ENCODE measurements around the gene GADD45G.

GADD45G gene

DNA sequence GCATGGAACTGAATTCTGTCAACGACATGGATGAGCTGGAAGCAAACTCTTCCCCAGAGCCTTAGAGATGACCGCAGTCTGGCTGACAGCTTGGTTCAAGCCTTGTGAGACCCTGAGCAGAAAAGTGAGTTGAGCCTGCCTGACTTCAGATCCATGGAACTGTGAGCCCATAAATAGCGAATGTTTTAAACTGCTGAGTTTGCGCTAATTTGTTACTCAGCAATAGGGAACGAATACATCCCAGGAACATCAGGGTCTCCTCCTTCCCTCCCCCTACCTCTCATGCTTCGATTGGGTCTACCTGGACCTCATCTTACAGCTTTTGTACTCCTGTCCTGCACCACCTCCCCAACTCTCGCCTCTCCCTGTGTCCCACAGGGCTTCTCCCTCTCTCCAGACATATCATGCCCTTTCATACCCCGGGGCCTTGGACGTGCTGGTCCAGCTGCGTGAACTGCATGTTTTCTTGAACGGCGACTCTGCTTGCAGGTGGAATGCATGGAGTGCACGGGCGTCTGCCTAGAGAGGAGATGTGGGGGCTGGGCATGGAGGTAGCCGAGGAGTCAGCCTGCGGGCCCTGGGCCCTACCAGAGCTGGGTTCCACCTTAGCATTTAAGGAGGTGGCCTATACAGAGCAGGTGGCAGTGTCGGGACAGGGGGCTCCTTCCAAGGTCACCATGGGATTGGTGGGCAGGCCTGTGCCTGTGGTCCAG lies 7.9 kb downstream of the GADD45G start:
- H3K36me3 Mint-ChIP-seq (ENCODE audit: low read depth) = no peaks in the 10 kb centered on the region
- no peak overlapping the region for H3K4me3 Mint-ChIP-seq
- H3K9me3 Mint-ChIP-seq = no peaks in the 10 kb centered on the region
- H3K27ac Mint-ChIP-seq = no peak overlapping the region
- H3K27me3 Mint-ChIP-seq = peaks cover 6% of the 10 kb centered on the region
- H3K4me1 Mint-ChIP-seq (ENCODE audit: low read depth) = peaks cover 10% of the 10 kb centered on the region

DNA sequence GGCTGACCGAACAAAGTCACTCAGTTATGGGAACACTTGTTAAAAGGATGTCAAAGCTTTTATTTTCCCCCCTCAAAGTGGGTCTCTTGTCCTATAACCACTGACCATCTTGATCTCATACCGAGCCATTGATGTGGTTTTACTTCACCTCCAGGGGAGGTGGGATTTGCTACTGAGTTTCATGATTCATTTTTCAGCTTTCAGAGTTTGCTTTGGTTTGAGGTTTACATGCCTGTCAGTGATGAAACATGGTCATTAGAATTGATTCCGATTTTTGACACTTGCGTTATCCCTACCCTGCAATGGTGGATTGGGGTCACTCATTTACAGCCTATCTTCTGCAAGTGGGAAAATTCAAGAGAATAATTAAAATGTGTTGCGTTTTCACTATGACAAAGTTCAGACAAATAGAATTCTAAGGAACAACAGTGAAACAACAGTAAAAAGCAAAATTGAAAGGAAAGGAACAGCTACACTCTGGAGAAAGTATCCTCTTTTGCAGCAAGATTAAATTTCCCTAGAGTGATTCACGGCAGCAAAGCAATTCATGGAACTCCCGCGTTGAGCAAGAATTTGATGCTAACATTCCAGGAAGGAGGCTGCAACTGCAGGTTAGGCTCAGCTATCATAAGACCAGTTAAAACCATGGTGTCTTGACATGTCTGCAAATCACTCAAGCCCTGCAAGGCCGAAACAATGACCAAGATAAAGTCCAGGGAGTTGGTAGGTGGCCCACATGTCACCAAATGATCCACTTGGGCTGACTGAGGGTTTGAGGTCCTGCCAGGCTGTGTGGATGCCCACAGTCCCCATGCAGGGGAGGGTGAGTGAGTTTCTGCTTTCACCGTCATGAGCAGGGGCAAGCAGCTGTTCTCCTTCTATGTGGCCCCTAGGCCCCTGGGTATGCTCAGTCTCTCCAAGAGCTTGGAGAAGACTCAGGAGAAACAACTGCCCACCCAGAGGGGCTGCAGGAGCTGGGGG lies 9.4 kb downstream of the GADD45G start:
- H3K4me3 Mint-ChIP-seq = no peak overlapping the region
- H3K27ac Mint-ChIP-seq = no peak overlapping the region
- H3K27me3 Mint-ChIP-seq = peaks cover 4% of the 10 kb centered on the region
- no peaks in the 10 kb centered on the region for H3K9me3 Mint-ChIP-seq
- H3K4me1 Mint-ChIP-seq (ENCODE audit: low read depth) = peaks cover 10% of the 10 kb centered on the region
- no peaks in the 10 kb centered on the region for H3K36me3 Mint-ChIP-seq (ENCODE audit: low read depth)

DNA sequence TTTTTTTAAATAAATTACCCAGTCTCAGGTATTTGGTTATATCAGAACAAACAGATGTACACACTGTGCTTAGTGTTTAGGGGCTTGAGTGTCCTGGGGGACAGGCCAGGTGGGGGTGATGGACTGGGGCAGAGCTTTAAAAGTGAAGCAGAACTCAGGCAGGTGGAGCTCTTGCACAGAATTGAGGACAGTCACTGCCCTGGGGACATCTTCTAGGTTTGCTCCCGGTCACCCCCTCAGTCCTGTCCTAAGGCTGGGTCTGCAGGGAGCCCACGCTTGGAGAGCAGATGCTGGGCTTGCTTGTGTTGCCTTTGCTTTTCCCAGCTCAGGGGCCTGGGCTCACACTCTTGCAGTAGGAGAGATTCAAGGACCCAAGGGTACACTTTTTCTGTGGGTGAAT lies 10.8 kb downstream of the GADD45G start:
- peaks cover 10% of the 10 kb centered on the region for H3K4me1 Mint-ChIP-seq (ENCODE audit: low read depth)
- H3K4me3 Mint-ChIP-seq = no peak overlapping the region
- H3K27ac Mint-ChIP-seq = no peak overlapping the region
- no peaks in the 10 kb centered on the region for H3K36me3 Mint-ChIP-seq (ENCODE audit: low read depth)
- no peaks in the 10 kb centered on the region for H3K27me3 Mint-ChIP-seq
- no peaks in the 10 kb centered on the region for H3K9me3 Mint-ChIP-seq

DNA sequence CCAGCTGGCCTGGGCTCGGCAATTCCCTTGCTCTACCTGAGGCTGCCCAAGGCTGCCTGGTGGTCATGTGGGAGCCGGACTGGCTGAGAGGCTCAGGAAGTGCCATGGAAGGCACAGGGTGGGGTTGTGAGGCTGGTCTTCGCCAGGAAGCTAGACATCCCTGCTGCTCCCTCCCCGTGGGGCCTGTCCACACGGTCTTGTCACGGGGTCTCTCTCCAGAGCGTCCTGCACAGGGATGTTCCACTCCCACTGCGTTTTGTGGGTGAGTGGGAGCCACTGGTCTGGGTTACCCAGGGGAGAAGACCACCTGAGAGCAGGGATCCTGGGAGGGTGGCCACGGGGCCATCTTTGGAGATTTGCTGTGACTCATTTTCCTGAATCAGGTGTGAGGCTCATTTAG lies 11.6 kb downstream of the GADD45G start:
- Mint-ChIP-seq H3K36me3 (ENCODE audit: low read depth) (no peaks in the 10 kb centered on the region), H3K4me3 (no peak overlapping the region), H3K9me3 (no peaks in the 10 kb centered on the region), H3K27ac (no peak overlapping the region), H3K4me1 (ENCODE audit: low read depth) (peaks cover 10% of the 10 kb centered on the region), H3K27me3 (no peaks in the 10 kb centered on the region)

DNA sequence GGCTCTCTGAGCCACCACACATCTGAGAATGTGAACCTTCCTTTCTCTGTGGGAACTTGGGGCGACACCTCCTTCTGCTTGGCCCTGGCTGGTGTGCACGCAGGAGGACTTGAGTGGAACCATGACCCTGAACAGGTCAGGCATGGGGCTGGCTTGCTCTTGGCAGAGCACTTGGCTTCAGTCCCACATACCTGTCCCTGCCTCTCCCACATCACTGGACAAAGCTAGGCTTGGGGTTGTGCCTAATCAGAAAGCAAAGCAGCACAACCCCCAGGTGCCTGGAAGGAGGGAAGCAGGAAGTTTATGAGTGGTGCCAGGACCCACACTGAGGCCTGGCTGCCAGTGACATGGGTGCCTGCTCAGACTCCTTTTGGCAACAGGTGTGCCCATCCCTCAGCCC lies 13.2 kb downstream of the GADD45G start:
- Mint-ChIP-seq H3K36me3 (ENCODE audit: low read depth) (no peaks in the 10 kb centered on the region), H3K4me1 (ENCODE audit: low read depth) (peaks cover 10% of the 10 kb centered on the region), H3K27me3 (no peaks in the 10 kb centered on the region), H3K27ac (no peak overlapping the region), H3K9me3 (no peaks in the 10 kb centered on the region), H3K4me3 (no peak overlapping the region)

DNA sequence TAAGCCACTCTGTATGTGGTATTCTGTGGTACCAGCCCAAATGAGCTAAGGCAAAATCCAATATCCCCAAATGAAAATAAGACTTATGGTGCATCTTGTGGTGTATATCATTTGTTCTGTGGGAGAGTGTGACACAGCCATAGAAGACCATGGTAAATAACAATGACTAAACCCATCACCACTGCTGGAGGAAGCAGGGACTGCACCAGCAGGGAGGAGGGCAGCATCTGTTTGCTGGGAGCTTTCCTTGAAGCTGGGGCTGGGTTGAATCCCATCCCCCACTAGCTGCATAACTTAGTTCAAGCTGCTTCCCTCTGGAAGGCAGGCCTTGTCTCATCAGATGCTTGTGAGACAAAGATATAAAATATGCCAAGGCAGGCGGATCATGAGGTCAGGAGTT lies 14.2 kb downstream of the GADD45G start:
- H3K36me3 Mint-ChIP-seq (ENCODE audit: low read depth) = no peaks in the 10 kb centered on the region
- H3K27me3 Mint-ChIP-seq = no peaks in the 10 kb centered on the region
- H3K4me1 Mint-ChIP-seq (ENCODE audit: low read depth) = peaks cover 2% of the 10 kb centered on the region
- no peaks in the 10 kb centered on the region for H3K9me3 Mint-ChIP-seq
- H3K4me3 Mint-ChIP-seq = no peak overlapping the region
- no peak overlapping the region for H3K27ac Mint-ChIP-seq

DNA sequence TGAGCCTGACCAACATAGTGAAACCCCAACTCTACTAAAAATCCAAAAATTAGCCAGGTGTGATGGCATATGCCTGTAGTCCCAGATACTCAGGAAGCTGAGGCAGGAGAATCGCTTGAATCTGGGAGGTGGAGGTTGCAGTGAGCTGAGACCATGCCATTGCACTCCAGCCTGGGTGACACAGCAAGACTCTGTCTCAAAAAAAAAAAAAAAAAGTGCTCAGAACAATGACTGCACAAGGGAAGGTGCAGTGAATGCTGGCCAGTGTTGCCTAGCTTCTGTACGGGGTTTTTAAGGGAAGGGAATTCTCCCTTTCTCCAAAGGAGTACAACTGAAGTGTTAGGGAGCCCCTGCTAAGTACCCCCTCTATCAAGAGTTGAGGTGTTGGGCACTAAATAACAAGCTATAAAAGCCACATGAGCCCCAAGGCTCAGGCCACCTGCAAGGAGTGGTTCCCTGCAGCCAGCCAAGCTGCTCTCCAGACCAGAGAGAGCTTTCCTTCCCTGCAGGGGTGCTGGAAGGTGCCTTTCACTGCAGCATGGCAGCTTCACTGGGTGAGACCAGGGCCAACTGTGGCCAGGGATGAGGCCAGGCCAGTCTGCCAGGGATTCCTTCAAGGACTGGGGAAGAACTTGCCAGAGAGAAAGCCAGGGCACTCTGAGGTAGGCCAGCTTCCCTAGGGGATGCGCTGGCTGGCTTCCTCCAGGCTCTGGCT lies 14.8 kb downstream of the GADD45G start:
- no peaks in the 10 kb centered on the region for H3K4me1 Mint-ChIP-seq (ENCODE audit: low read depth)
- no peak overlapping the region for H3K27ac Mint-ChIP-seq
- no peaks in the 10 kb centered on the region for H3K36me3 Mint-ChIP-seq (ENCODE audit: low read depth)
- H3K9me3 Mint-ChIP-seq = no peaks in the 10 kb centered on the region
- no peak overlapping the region for H3K4me3 Mint-ChIP-seq
- no peaks in the 10 kb centered on the region for H3K27me3 Mint-ChIP-seq

DNA sequence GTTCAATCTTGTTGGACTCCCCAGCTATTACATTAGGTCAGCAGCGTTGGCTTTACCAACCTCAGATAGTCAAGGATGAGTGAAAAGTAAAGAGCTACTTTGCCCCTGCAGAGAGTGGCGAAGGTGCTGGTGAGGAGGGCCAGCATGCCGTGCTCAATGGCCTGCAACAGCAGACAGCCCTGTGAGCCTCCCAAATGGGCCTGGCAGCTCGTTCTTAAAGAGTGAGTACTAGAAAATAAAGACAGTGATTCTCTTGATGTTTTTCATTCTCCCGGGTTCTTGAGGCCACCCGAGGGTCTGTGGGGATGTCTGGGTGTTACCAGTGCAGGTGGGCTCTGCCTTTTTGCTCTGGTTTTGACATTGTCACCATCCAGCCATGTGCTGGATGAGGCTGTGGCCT lies 16.2 kb downstream of the GADD45G start:
- Mint-ChIP-seq H3K27ac (no peak overlapping the region), H3K36me3 (ENCODE audit: low read depth) (no peaks in the 10 kb centered on the region), H3K4me1 (ENCODE audit: low read depth) (no peaks in the 10 kb centered on the region)

DNA sequence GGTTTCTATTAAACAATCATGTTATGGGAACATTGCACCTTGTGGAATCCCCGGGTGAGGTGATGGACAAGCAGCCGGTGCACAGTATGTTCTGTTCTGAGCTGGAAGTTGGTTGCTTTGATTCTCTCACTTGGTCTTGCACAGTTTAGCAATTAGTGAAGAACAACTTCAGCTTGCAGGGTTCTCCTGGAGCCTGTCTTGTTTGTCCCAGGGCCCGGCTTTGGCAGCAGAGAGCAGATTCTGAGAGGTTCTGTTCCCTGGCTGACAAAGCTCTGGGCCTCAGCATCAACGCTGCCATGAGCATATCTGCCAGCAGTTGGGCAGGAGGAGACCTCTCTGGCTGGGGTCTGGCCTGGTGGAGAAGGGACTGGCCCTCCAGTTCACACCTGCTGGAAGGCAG lies 16.9 kb downstream of the GADD45G start:
- no peaks in the 10 kb centered on the region for H3K36me3 Mint-ChIP-seq (ENCODE audit: low read depth)
- H3K4me1 Mint-ChIP-seq (ENCODE audit: low read depth) = no peaks in the 10 kb centered on the region
- H3K27ac Mint-ChIP-seq = no peak overlapping the region
- no peaks in the 10 kb centered on the region for H3K9me3 Mint-ChIP-seq
- no peaks in the 10 kb centered on the region for H3K27me3 Mint-ChIP-seq
- H3K4me3 Mint-ChIP-seq = no peak overlapping the region

More for the DNA sequence above, 16.2 kb downstream of the GADD45G start:
- H3K4me3 Mint-ChIP-seq = no peak overlapping the region
- no peaks in the 10 kb centered on the region for H3K27me3 Mint-ChIP-seq
- no peaks in the 10 kb centered on the region for H3K9me3 Mint-ChIP-seq

DNA sequence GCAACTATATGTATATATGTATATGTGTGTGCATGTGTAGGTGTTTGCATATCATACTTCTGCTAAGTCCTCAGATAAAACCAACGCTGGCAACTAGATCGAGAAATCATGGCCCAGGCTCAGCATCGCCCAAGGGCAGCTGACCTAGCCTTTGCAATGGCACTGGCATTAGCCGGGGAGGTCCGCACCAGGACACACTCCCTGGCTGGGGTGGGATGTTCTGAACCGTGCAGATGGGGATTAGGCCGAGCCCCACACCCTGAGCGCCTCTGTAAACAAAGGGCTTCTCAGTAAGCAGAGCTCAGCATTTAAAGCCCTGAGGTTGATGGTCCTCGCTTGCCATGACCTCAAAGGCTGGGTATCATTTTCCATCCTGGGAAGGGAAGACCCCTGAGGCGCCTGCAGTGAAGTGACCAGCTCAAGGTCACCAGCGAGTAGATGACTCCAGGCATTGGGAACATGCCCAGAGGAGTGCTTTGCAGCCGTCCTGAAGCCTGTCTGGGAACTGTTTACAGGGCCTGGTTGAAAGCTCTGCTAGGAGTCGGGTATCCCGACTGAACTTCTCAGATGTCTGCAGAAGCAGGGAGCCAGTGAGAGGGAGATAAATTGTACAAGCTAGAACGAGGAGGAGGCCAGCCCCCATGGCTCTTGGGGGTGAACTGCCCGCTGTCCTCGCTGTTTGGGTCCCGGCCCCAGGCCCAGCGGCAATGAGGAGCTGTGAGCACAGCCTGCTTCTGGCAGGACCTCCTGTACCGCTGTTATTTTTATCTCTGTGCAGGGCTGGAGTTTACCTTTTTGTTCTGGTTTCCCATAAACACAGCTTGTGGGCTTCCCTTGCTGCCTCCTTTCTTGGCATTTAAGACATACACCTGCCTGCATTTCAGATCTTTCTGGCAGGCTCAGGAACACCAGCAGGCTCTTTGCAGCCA lies 18.4 kb downstream of the GADD45G start:
- Mint-ChIP-seq H3K4me3 (no peak overlapping the region), H3K36me3 (ENCODE audit: low read depth) (no peaks in the 10 kb centered on the region), H3K9me3 (no peaks in the 10 kb centered on the region), H3K27ac (no peak overlapping the region), H3K4me1 (ENCODE audit: low read depth) (no peaks in the 10 kb centered on the region), H3K27me3 (no peaks in the 10 kb centered on the region)

DNA sequence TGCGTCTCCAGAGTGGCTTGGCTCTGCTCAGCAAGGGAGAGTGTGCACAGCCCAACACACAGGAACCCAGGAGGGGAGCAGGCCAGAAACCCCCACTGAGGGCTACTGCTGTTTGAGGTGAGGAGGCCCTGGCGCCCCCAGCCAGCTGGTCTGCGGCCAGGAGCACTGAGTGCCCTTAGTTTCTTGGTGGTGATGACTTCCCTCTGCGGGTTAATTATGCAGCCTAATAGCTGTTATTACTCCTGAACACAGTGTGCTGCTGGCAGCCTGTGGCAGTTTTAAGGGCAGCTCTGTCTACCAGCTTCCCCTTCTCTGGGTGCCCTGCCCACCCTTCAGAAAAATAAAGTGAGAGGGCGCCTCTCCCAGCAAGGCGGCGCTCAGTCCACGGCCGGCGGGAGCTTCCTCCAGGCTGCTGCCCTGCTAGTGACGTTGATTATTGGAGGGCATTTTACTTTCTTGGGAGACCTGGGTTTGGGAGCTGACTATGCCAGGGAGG lies 19.2 kb downstream of the GADD45G start:
- Mint-ChIP-seq H3K27ac (no peak overlapping the region), H3K4me3 (no peak overlapping the region), H3K4me1 (ENCODE audit: low read depth) (no peaks in the 10 kb centered on the region), H3K36me3 (ENCODE audit: low read depth) (no peaks in the 10 kb centered on the region), H3K27me3 (no peaks in the 10 kb centered on the region), H3K9me3 (no peaks in the 10 kb centered on the region)

DNA sequence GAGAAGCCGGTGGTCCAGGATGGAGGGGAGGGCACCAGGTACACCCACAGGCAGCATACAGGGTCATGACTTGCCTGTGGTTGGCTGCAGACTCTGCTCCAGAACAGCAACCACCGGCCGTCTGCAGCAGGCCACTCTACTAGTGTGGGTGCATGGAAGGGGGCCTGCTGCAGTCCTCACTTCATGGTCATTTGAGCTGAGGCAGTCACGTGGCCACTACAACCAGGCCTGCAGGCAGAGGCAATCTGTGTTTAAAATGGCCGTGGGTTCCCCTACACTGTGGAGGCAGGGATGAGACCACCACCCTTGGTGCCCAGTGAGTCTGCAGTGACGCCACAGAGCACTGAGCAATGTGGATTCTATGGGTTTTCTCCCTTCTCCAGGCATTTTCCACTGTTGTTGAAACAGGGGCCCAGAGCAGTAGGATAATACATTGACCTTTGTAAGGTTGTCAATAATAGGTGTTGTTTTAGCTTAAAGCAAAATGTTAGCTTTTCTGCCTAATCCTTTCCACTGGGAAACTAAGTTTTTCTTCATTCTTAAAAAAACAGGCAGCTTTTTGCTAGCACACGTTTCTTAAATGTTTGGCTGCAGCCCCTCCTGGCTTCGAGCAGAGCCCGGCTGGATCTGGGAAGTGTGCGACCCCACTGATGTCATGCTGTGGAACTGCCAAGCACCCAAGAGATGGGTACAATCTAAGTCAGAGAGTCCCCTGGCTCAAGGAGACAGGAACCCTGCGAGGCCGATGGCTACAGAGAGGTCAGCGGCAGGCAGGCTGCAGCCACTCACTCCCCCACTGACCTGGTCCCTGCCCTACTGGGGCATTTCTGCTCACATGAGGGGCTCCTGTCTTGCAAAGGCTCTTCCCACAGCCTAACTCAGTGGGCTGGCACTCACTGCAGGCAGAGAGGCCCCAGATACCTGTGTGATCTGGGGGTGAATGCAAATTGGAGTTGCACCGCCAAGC lies 21.2 kb downstream of the GADD45G start:
- Mint-ChIP-seq H3K27me3 (no peaks in the 10 kb centered on the region), H3K4me3 (no peak overlapping the region), H3K9me3 (no peaks in the 10 kb centered on the region), H3K4me1 (ENCODE audit: low read depth) (no peaks in the 10 kb centered on the region), H3K27ac (no peak overlapping the region), H3K36me3 (ENCODE audit: low read depth) (no peaks in the 10 kb centered on the region)

DNA sequence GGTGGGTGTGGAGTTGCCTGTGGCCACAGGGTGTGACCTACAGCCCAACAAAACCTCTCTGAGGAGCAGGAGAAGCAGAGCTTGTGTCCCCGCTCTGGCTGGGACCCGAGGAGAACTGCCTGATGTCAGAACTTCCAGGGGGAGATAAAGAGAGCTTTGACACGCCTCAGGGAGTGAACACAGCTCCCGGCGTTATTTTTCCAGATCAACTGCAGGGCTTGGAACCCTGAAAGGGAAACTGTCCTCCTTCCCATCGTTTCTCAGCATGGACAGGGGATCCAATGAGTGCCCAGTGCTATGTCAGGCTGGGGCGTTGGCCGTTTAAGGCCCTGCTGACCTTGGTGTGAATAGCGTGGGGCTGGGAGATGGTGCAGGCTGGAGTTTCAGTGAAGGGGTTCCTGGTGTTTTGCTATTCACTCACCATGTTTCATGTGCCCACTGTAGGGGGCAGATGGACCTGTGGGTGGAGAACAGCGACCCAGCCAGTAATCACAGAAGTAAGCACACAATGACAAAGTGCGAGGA lies 22.0 kb downstream of the GADD45G start:
- no peaks in the 10 kb centered on the region for H3K4me1 Mint-ChIP-seq (ENCODE audit: low read depth)

More for the DNA sequence above, 22.0 kb downstream of the GADD45G start:
- no peak overlapping the region for H3K27ac Mint-ChIP-seq
- H3K36me3 Mint-ChIP-seq (ENCODE audit: low read depth) = no peaks in the 10 kb centered on the region
- no peaks in the 10 kb centered on the region for H3K27me3 Mint-ChIP-seq
- H3K4me3 Mint-ChIP-seq = no peak overlapping the region
- H3K9me3 Mint-ChIP-seq = no peaks in the 10 kb centered on the region
